ENCODE measurements around the gene POLR1C.
"Not testable (repeated sequence)": the region's sequence is repeated elsewhere in the genome, so short reads cannot be mapped to it uniquely, and the experiment has no call there.

Gene POLR1C

DNA sequence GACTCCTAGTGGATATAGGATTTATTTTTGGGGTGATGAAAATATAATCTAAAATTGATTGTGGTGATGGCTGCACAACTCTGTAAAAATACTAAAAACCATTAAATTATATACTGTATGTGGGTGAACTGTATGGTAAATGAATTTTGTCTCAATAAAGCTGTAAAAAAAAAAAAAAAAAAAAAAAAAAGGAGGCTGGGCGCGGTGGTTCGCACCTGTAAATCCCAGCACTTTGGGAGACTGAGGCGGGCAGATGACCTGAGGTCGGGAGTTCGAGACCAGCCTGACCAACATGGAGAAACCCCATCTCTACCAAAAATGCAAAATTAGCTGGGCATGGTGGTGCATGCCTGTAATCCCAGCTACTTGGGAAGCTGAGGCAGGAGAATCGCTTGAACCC is 40.7 kb downstream of the POLR1C start:
- not testable (repeated sequence) for FAIRE-seq; DNase-seq (ENCODE audit: insufficient read length, low spot score)

DNA sequence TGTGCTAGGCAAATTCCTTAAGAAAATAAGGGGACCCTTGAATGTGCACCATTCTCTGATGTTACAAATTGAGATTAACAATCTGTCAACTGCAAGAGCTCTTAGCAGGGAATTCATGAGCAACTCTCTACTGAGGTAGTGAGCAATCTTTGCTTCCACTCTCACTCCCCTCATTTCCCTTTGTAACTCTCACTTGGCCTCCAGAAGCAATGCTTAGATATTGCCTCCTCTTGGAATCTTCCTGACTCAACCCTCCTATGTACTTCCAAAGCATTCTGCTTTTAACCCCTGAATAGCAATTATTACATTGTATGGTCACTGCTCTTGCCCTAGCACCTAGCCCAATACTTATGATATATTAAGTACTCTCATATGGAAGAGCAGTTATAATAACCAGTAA is 42.4 kb downstream of the POLR1C start:
- FAIRE-seq (no peak), DNase-seq (ENCODE audit: insufficient read length, low spot score) (no peak)

DNA sequence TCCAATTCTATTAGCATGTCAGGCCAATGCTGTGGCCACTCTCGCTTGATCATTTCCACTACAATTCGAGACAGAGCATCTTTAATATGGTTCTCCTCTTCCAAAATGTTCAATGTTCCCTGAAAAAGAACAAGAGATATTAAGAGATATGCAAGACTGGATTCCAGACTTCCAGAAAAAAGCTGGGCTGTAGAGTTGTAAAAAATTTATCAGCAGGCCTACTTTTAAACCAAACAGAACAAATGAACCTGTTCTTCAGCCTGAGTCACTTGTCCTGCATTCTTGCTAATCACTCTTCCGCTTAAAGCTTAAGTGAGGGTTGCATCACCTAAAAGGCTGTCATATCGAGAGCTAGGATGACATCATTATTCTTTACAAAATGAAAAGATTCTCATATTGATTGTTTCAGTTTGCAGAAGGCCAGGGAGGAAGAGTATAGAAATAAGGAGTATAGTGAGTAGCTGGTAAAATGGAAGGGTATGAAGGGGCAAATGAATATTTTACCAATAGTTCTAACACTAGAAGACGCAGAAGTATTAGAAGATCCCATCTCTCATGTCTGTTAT is 54.1 kb downstream of the POLR1C start:
- no peak for DNase-seq (ENCODE audit: insufficient read length, low spot score)
- FAIRE-seq, result no peak
